Neutrophil (primary cell): ENCODE results near the gene CEP68.

ENCODE experiments used
- H3K27ac ChIP-seq: fragments of 200-600 bp; sonication (generic); 2 replicates; pipeline ENCODE4 v1.5.1; 2016; ENCODE audit warnings: mild to moderate bottlenecking, moderate library complexity
- H3K27me3 ChIP-seq: fragments of 200-600 bp; sonication (generic); 2 replicates; pipeline ENCODE4 v1.6.0; 2016; ENCODE audit warnings: mild to moderate bottlenecking
- H3K36me3 ChIP-seq: fragments of 200-600 bp; sonication (generic); 2 replicates; pipeline ENCODE4 v1.5.1; 2017
- H3K4me1 ChIP-seq, 2 experiments: fragments of 200-600 bp in 1 of 2; sonication (generic) in 1 of 2; 1 replicate in 1 of 2; 2 replicates in 1 of 2; pipeline versions ENCODE4 v1.5.1 to v1.6.1; 2013 to 2016; ENCODE audit warnings: low read depth in 1 of 2, low read length in 1 of 2, mild to moderate bottlenecking in 1 of 2, moderate library complexity in 1 of 2; ENCODE audit not compliant: control insufficient read depth in 1 of 2, insufficient read depth in 1 of 2
- H3K4me3 ChIP-seq, 2 experiments: fragments of 200-600 bp in 1 of 2; sonication (generic) in 1 of 2; 1 replicate in 1 of 2; 2 replicates in 1 of 2; pipeline ENCODE4 v1.5.1; 2013 to 2016; ENCODE audit warnings: low read depth in 1 of 2, low read length in 1 of 2, mild to moderate bottlenecking in 1 of 2, moderate library complexity in 1 of 2
- H3K9me3 ChIP-seq: fragments of 200-600 bp; sonication (generic); 2 replicates; pipeline ENCODE4 v1.5.1; 2016
- TF ChIP-seq, protein P1 (sequence below): fragments of 200-600 bp; sonication (generic); IDR thresholded peaks from 2 replicates; pipeline ENCODE4 v1.5.1; 2016; ENCODE audit warnings: antibody characterized with exemption

CEP68 gene

DNA sequence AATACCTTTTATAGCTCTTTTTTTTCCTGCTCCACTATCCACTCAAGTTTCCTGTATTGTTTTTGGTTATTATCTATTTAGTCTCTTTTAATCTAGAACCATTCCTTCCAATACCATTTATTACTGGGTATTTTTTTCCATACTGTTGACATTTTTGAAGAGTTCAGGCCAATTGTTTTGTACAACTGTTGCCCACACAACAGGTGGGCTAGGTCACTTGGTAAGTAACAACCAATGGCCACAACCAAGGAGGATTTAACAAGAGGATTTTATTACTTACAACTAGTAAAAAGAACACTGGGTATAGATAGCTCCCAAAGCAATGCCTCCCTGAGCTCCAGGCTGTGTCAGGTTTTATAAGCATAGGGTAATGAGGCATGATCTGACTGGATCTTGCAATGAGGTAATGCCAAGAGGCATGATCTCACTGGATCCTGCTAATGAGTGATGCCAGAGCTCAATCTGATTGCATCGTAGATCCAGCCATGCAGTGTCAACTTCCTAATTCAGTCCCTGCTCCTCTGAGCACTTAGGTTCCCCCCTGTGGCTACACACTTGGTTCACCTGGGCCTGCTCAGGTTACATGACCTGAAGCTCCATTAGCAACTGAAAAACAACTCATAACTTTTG, 7.1 kb upstream of the CEP68 start:
- TF ChIP-seq, protein P1, sequence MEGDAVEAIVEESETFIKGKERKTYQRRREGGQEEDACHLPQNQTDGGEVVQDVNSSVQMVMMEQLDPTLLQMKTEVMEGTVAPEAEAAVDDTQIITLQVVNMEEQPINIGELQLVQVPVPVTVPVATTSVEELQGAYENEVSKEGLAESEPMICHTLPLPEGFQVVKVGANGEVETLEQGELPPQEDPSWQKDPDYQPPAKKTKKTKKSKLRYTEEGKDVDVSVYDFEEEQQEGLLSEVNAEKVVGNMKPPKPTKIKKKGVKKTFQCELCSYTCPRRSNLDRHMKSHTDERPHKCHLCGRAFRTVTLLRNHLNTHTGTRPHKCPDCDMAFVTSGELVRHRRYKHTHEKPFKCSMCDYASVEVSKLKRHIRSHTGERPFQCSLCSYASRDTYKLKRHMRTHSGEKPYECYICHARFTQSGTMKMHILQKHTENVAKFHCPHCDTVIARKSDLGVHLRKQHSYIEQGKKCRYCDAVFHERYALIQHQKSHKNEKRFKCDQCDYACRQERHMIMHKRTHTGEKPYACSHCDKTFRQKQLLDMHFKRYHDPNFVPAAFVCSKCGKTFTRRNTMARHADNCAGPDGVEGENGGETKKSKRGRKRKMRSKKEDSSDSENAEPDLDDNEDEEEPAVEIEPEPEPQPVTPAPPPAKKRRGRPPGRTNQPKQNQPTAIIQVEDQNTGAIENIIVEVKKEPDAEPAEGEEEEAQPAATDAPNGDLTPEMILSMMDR = no peak
- Histone ChIP-seq H3K9me3 (no peaks in the 10 kb centered on the region), H3K27ac (no peak overlapping the region), H3K27me3 (no peaks in the 10 kb centered on the region), H3K4me1 (peaks cover 4 to 5% of the 10 kb centered on the region in 2 experiments), H3K36me3 (no peaks in the 10 kb centered on the region), H3K4me3 (no peak overlapping the region)

DNA sequence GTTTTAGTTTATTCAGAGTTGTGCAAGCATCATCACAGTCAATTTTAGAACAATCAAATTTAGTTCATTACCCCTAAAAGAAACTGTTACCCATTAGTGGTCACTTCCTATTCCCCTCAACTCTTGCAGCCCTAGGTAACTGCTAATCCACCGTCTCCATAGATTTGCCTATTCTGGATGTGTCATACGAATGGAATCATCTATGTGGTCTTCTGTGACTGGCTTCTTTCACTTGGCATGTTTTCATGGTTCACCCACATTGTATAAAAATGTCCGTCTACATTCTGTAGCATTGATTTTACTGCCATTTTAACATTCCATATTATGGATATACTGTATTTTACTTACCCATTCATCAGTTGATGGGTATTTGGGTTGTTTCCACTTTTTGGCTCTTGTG, 5.3 kb upstream of the CEP68 start:
- no peaks in the 10 kb centered on the region for H3K9me3 ChIP-seq
- TF ChIP-seq, protein P1 = no peak
- no peaks in the 10 kb centered on the region for H3K27me3 ChIP-seq
- no peaks in the 10 kb centered on the region for H3K36me3 ChIP-seq
- H3K4me1 ChIP-seq = peaks cover 15% of the 10 kb centered on the region in 2 experiments
- no peak overlapping the region for H3K4me3 ChIP-seq
- no peak overlapping the region for H3K27ac ChIP-seq

DNA sequence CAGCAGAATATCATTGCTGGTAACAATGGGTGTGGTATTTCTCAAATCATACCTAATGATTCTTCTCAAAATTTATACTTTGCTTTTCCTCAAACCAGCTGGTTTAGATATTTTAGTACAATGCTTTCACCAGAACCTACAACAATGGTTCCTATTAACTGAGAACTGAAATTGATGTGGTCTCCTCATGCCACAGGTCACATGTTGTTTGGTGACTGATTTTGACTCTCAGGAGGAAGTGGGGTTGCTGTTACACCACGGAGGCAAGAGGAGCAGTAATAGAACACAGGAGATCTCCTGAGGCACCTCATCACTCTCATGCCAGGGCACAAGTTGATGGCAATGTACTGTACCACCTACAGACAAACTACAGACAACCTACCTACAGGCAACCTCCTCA, 3.0 kb upstream of the CEP68 start:
- H3K36me3 ChIP-seq = no peaks in the 10 kb centered on the region
- peaks cover 27 to 31% of the 10 kb centered on the region in 2 experiments for H3K4me1 ChIP-seq
- H3K27me3 ChIP-seq = no peaks in the 10 kb centered on the region
- TF ChIP-seq, protein P1 = no peak
- H3K9me3 ChIP-seq = no peaks in the 10 kb centered on the region
- no peak overlapping the region for H3K4me3 ChIP-seq
- no peak overlapping the region for H3K27ac ChIP-seq

DNA sequence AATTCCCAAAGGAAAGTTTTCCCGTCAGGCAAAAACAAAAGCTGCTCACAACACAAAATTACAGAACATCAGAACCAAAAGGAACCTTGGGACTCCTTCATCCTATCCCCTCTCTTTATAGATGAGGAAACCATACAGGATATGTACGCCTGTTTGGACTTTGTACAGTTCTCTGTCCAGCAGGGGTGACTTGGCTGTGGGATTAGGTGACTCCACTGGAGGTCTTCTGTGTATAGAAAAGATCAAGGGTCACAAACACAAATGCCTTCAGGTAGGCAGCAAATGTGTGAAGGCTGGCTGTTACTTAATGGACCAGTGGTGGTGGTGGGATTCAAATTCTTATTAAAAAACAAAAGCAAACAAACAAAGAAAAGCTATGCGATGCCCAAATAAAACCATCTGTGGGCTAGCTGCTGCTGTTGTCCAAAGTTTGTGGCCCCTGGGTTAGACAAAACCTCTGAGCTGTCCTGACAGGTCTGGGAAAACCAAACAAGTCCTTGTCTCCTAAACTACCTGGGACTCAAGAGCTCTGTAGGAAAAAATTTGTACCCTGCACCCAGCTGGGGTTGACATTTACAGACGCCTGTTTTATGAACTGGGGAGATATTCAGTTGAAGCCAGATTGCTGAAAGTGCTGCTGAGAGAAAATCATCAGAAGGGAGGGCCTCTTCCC, 1.3 kb upstream of the CEP68 start:
- Histone ChIP-seq H3K4me3 (peak overlapping the region; percentile 85 to 88), H3K36me3 (no peaks in the 10 kb centered on the region), H3K9me3 (no peaks in the 10 kb centered on the region), H3K27me3 (no peaks in the 10 kb centered on the region), H3K27ac (peak overlapping the region; percentile 80), H3K4me1 (peaks cover 39 to 48% of the 10 kb centered on the region in 2 experiments)
- TF ChIP-seq, protein P1 = no peak

DNA sequence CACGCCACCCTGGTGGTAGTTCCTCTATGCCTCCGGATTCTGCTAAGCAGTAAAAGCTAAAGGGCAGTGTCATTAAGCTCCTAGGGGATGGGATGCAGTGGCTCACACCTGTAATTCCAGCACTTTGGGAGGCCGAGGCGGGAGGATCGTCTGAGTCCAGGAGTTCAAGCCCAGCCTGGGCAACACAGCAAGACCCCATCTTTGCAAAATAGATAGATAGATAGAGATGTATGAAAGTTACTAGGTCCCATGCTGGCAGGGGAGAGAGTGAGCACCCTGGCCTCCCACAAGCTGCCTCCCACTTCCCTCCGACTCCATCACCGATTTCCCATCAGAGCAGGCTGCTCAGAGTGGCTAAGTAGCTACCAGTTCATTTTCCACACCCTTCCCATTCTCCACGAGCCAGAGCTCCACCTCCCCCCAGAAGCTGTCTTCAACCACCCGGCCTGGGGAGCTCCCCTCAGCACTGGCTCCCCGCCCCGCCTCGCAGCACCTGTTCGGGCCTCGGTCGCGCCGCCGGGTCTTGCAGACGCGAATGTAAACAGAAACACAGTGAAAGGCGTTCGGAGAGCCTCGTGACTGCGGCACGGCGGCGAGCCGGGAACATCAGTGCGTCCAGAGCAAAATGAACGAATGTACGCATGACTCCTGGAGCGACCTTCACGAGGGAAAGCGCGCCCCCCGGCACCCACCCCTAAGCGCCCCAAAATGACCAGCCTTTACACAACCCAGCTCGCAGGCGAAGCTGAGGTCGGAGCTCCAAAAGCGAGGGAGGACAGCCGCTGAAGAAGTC, 598 bp upstream of the CEP68 start:
- H3K36me3 ChIP-seq = no peaks in the 10 kb centered on the region
- H3K4me3 ChIP-seq = peak overlapping the region; percentile 85 to 88
- TF ChIP-seq, protein P1 = no peak
- H3K9me3 ChIP-seq = no peaks in the 10 kb centered on the region
- H3K27ac ChIP-seq = peak overlapping the region; percentile 80
- peaks cover 39 to 48% of the 10 kb centered on the region in 2 experiments for H3K4me1 ChIP-seq
- no peaks in the 10 kb centered on the region for H3K27me3 ChIP-seq
